Fibroblast of lung (primary cell): ENCODE results near the gene LPP. TPM values are rescaled to one million over a fixed set of nuclear protein-coding genes. Genes with fewer than 3 reads are reported as not detected.

Source experiments
- DNase-seq, 2 donors: peaks; one replicate each; pipeline versions ENCODE4 v3.0.0 to v3.0.0-alpha.2; 2010; ENCODE audit warnings: low read depth in 2 of 2
- H2AFZ ChIP-seq: 2 replicates; pipeline ENCODE4 v1.5.1; 2012; ENCODE audit warnings: low read length, control low read depth, inconsistent platforms
- H3K27ac ChIP-seq: 2 replicates; pipeline ENCODE4 v1.5.1; 2011; ENCODE audit warnings: low read length, control low read depth; ENCODE audit not compliant: insufficient read depth
- H3K27me3 ChIP-seq: 2 replicates; pipeline ENCODE4 v1.5.1; 2011; ENCODE audit warnings: mild to moderate bottlenecking, low read length; ENCODE audit not compliant: control insufficient read depth, insufficient read depth
- H3K36me3 ChIP-seq: 2 replicates; pipeline ENCODE4 v1.5.1; 2011; ENCODE audit warnings: low read length; ENCODE audit not compliant: control insufficient read depth, insufficient read depth
- H3K4me1 ChIP-seq: 2 replicates; pipeline ENCODE4 v1.5.1; 2011; ENCODE audit warnings: low read length; ENCODE audit not compliant: control insufficient read depth, insufficient read depth; ENCODE audit errors: extremely low read depth
- H3K4me2 ChIP-seq: 2 replicates; pipeline ENCODE4 v1.5.1; 2011; ENCODE audit warnings: low read length, control low read depth; ENCODE audit not compliant: insufficient read depth; ENCODE audit errors: extremely low read depth
- H3K4me3 ChIP-seq, 4 experiments: fragments of 200-600 bp in 1 of 4; sonication (generic) in 1 of 4; replicated peaks in 1 of 4; 2 replicates each; pipeline ENCODE4 v1.5.1; 2011 to 2016; ENCODE audit warnings: low read length in 4 of 4, low read depth in 3 of 4, mild to moderate bottlenecking in 3 of 4, control low read depth in 2 of 4, inconsistent platforms in 1 of 4, mixed read lengths in 1 of 4; ENCODE audit not compliant: insufficient read depth in 1 of 4; ENCODE audit errors: control extremely low read depth in 1 of 4
- H3K79me2 ChIP-seq: 2 replicates; pipeline ENCODE4 v1.5.1; 2012; ENCODE audit warnings: mild to moderate bottlenecking, low read length, inconsistent platforms; ENCODE audit not compliant: control insufficient read depth, insufficient read depth
- H3K9ac ChIP-seq: 2 replicates; pipeline ENCODE4 v1.5.1; 2011; ENCODE audit warnings: mild to moderate bottlenecking, low read length, control low read depth; ENCODE audit not compliant: insufficient read depth
- H3K9me3 ChIP-seq: 2 replicates; pipeline ENCODE4 v1.5.1; 2012; ENCODE audit warnings: low read depth, low read length; ENCODE audit not compliant: control insufficient read depth, insufficient read depth
- H4K20me1 ChIP-seq: 2 replicates; pipeline ENCODE4 v1.5.1; 2011; ENCODE audit warnings: low read length; ENCODE audit not compliant: control insufficient read depth, insufficient read depth; ENCODE audit errors: extremely low read depth
- CTCF ChIP-seq, 2 donors: IDR thresholded peaks in 1 of 2; conservative IDR thresholded peaks in 1 of 2; 1 replicate in 1 of 2; 2 replicates in 1 of 2; pipeline ENCODE4 v1.5.1; 2011 to 2012; ENCODE audit warnings: low read length in 2 of 2, control low read depth in 1 of 2, inconsistent platforms in 1 of 2, low read depth in 1 of 2, mild to moderate bottlenecking in 1 of 2
- EZH2 ChIP-seq: IDR thresholded peaks from 2 replicates; pipeline ENCODE4 v1.5.1; 2012; ENCODE audit warnings: low read length, control low read depth, mild to moderate bottlenecking; ENCODE audit errors: missing control alignments
- polyA plus RNA-seq, 2 donors: library from polyadenylated mRNA; depleted of rRNA in 1 of 2; stranded (reverse) in 1 of 2; unstranded in 1 of 2; fragments of >200 nt; gene quantifications; 2 replicates each; pipeline ENCODE4 v1.2.1, GENCODE V29; 2011 to 2012; ENCODE audit warnings: missing spikeins in 1 of 2
- total RNA-seq: library from RNA; depleted of rRNA; stranded (reverse); fragments of >200 nt; gene quantifications from 2 replicates; pipeline ENCODE4 v1.2.1, GENCODE V29; 2014

The LPP gene
- total and polyA plus RNA-seq, 2 donors (not counting 1 experiment from before 2014, with no cell fraction given) = 69.0 to 124 TPM

- DNase-seq = no peak
- TF ChIP-seq EZH2 (no peak), CTCF (conservative IDR thresholded peaks at IDR 0.05 in 1 of 2, IDR thresholded peaks at IDR 0.05 in 1 of 2; ENCODE audit: low read depth in 1 of 2, low read length in 2 of 2) (no peak)
- no peaks in the 10 kb centered on the region for H3K9me3 ChIP-seq
- H3K4me3 ChIP-seq = no peak overlapping the region
- no peaks in the 10 kb centered on the region for H3K27me3 ChIP-seq
- no peak overlapping the region for H3K4me2 ChIP-seq
- H4K20me1 ChIP-seq = no peaks in the 10 kb centered on the region
- H3K27ac ChIP-seq = no peak overlapping the region
- H3K9ac ChIP-seq = no peak overlapping the region
- H3K4me1 ChIP-seq = peaks cover 7% of the 10 kb centered on the region
- peaks cover 54% of the 10 kb centered on the region for H3K79me2 ChIP-seq
- H3K36me3 ChIP-seq = no peaks in the 10 kb centered on the region
- no peak overlapping the region for H2AFZ ChIP-seq
Measured at GRCh38 chr3:188200481-188200880, 46.5 kb downstream of the LPP start.

GRCh38 chr3:188202358-188203138 lies 48.6 kb downstream of the LPP start:
- TF ChIP-seq CTCF (conservative IDR thresholded peaks at IDR 0.05 in 1 of 2, IDR thresholded peaks at IDR 0.05 in 1 of 2; ENCODE audit: low read depth in 1 of 2, low read length in 2 of 2) (no peak), EZH2 (no peak)
- H3K27ac ChIP-seq = no peak overlapping the region
- no peak overlapping the region for H3K9ac ChIP-seq
- no peaks in the 10 kb centered on the region for H3K27me3 ChIP-seq
- H3K79me2 ChIP-seq = peaks cover 53% of the 10 kb centered on the region
- H4K20me1 ChIP-seq = no peaks in the 10 kb centered on the region
- H2AFZ ChIP-seq = no peak overlapping the region
- H3K4me3 ChIP-seq = no peak overlapping the region
- DNase-seq = no peak
- peaks cover 4% of the 10 kb centered on the region for H3K4me1 ChIP-seq
- no peaks in the 10 kb centered on the region for H3K36me3 ChIP-seq
- H3K4me2 ChIP-seq = no peak overlapping the region
- no peaks in the 10 kb centered on the region for H3K9me3 ChIP-seq

- no peaks in the 10 kb centered on the region for H3K9me3 ChIP-seq
- no peak overlapping the region for H2AFZ ChIP-seq
- H4K20me1 ChIP-seq = no peaks in the 10 kb centered on the region
- no peaks in the 10 kb centered on the region for H3K27me3 ChIP-seq
- DNase-seq = no peak
- no peak overlapping the region for H3K27ac ChIP-seq
- H3K36me3 ChIP-seq = no peaks in the 10 kb centered on the region
- no peak overlapping the region for H3K4me2 ChIP-seq
- peaks cover 17% of the 10 kb centered on the region for H3K4me1 ChIP-seq
- TF ChIP-seq CTCF (conservative IDR thresholded peaks at IDR 0.05 in 1 of 2, IDR thresholded peaks at IDR 0.05 in 1 of 2; ENCODE audit: low read depth in 1 of 2, low read length in 2 of 2) = no peak
- TF ChIP-seq EZH2 = no peak
- H3K4me3 ChIP-seq = no peak overlapping the region
- no peak overlapping the region for H3K9ac ChIP-seq
- H3K79me2 ChIP-seq = peaks cover 51% of the 10 kb centered on the region
Measured at GRCh38 chr3:188204526-188204925, 50.6 kb downstream of the LPP start.
